ENCODE results near the gene TMEM182. TPM values are rescaled to one million over a fixed set of nuclear protein-coding genes. Genes with fewer than 3 reads are reported as not detected.

TMEM182 gene
- total RNA-seq, 1 experiment from 2014 or later = 13.7 TPM

GRCh38 chr2:102809291-102810189, 47.7 kb downstream of the TMEM182 start:
- intact Hi-C loops (cut with micrococcal nuclease; ENCODE audit: unreplicated experiment) = loop anchor here (5.0 kb wide), 1 partner anchor 337 kb away; the partner anchor contains the start of gene SLC9A4
- no peak overlapping the region for H3K4me3 ChIP-seq
- no peaks in the 10 kb centered on the region for H4K20me1 ChIP-seq (ENCODE audit: insufficient read depth)
- TF ChIP-seq CTCF (conservative IDR thresholded peaks at IDR 0.05) = no peak
- no peaks in the 10 kb centered on the region; the same call in 1 of the 2 replicates for H3K9me3 ChIP-seq (ENCODE audit: insufficient read depth, low read depth)
- BruUV-seq (replicated peaks) = no TSS peak
- H3K4me2 ChIP-seq = no peak overlapping the region
- no peaks in the 10 kb centered on the region for H3K4me1 ChIP-seq (replicated peaks; ENCODE audit: insufficient read depth)
- no peak overlapping the region for H3K27ac ChIP-seq
- H3K79me2 ChIP-seq (ENCODE audit: low read depth) = no peaks in the 10 kb centered on the region
- H3K27me3 ChIP-seq (ENCODE audit: insufficient read depth, low read depth) = no peaks in the 10 kb centered on the region
- DNase-seq = no peak
- POLR2A ChIA-PET (ENCODE audit: unreplicated experiment) = interaction anchor here (0.6 kb wide), 1 partner anchor 83 kb away, joined by 3 read pairs; no protein-coding TSS in a partner anchor
- H3K36me3 ChIP-seq (ENCODE audit: low read depth) = no peaks in the 10 kb centered on the region
- H2AFZ ChIP-seq = no peak overlapping the region
- no peaks in the 10 kb centered on the region for H3F3A ChIP-seq (ENCODE audit: insufficient read depth, low read depth)
- CTCF ChIA-PET = no interaction called here
- H3K9me2 ChIP-seq (ENCODE audit: insufficient read depth) = no peaks in the 10 kb centered on the region

- H3K79me2 ChIP-seq (ENCODE audit: low read depth) = no peaks in the 10 kb centered on the region
- no peaks in the 10 kb centered on the region for H3K9me2 ChIP-seq (ENCODE audit: insufficient read depth)
- H3K4me2 ChIP-seq = no peak overlapping the region
- H2AFZ ChIP-seq = no peak overlapping the region
- TF ChIP-seq EZH2 (IDR thresholded peaks at IDR 0.05; ENCODE audit: low read depth) = no peak
- no peak for TF ChIP-seq CTCF (conservative IDR thresholded peaks at IDR 0.05)
- intact Hi-C loops (cut with micrococcal nuclease; ENCODE audit: unreplicated experiment) = no loop called here
- no peak overlapping the region for H3K27ac ChIP-seq
- no peaks in the 10 kb centered on the region for H3F3A ChIP-seq (ENCODE audit: insufficient read depth, low read depth)
- H3K4me1 ChIP-seq (replicated peaks; ENCODE audit: insufficient read depth) = no peaks in the 10 kb centered on the region
- ChIA-PET POLR2A (ENCODE audit: unreplicated experiment) (no interaction called here), CTCF (no interaction called here)
- H3K9me3 ChIP-seq (ENCODE audit: insufficient read depth, low read depth) = no peaks in the 10 kb centered on the region; the same call in 1 of the 2 replicates
- H4K20me1 ChIP-seq (ENCODE audit: insufficient read depth) = no peaks in the 10 kb centered on the region
- no peaks in the 10 kb centered on the region for H3K27me3 ChIP-seq (ENCODE audit: insufficient read depth, low read depth)
- no TSS peak for BruUV-seq (replicated peaks)
- no peaks in the 10 kb centered on the region for H3K36me3 ChIP-seq (ENCODE audit: low read depth)
- no peak for DNase-seq
- no peak overlapping the region for H3K4me3 ChIP-seq
Observed at GRCh38 chr2:102815285-102815684, 53.5 kb downstream of the TMEM182 start.

GRCh38 chr2:102826904-102827303, 65.1 kb downstream of the TMEM182 start:
- no TSS peak for BruUV-seq (replicated peaks)
- no peaks in the 10 kb centered on the region for H3K79me2 ChIP-seq (ENCODE audit: low read depth)
- CTCF ChIA-PET = no interaction called here
- no peaks in the 10 kb centered on the region for H3K27me3 ChIP-seq (ENCODE audit: insufficient read depth, low read depth)
- no peaks in the 10 kb centered on the region for H3K36me3 ChIP-seq (ENCODE audit: low read depth)
- POLR2A ChIA-PET (ENCODE audit: unreplicated experiment) = no interaction called here
- H3K9me2 ChIP-seq (ENCODE audit: insufficient read depth) = no peaks in the 10 kb centered on the region
- H3K9me3 ChIP-seq (ENCODE audit: insufficient read depth, low read depth) = no peaks in the 10 kb centered on the region
- no peak overlapping the region for H3K4me3 ChIP-seq
- intact Hi-C loops (cut with micrococcal nuclease; ENCODE audit: unreplicated experiment) = no loop called here
- no peak for DNase-seq
- H4K20me1 ChIP-seq (ENCODE audit: insufficient read depth) = no peaks in the 10 kb centered on the region
- no peaks in the 10 kb centered on the region for H3F3A ChIP-seq (ENCODE audit: insufficient read depth, low read depth)
- H3K4me2 ChIP-seq = no peak overlapping the region
- no peak overlapping the region for H2AFZ ChIP-seq
- no peaks in the 10 kb centered on the region for H3K4me1 ChIP-seq (replicated peaks; ENCODE audit: insufficient read depth)
- TF ChIP-seq EZH2 (IDR thresholded peaks at IDR 0.05; ENCODE audit: low read depth) = no peak
- no peak for TF ChIP-seq CTCF (conservative IDR thresholded peaks at IDR 0.05)
- no peak overlapping the region for H3K27ac ChIP-seq

Measured in PC-9 (cell line).